GM18519 (cell line): ENCODE measurements around the gene ANKLE1.

ENCODE experiments used
- ATAC-seq: cut with Tn5 transposase; IDR thresholded peaks from one replicate; pipeline ENCODE4 v1.9.1; 2021; ENCODE audit warnings: mild to moderate bottlenecking, moderate library complexity; ENCODE audit not compliant: unreplicated experiment, low FRiP score

Gene ANKLE1

GRCh38 chr19:17325133-17325532, 43.4 kb downstream of the ANKLE1 start:
- ATAC-seq, result no peak

DNA sequence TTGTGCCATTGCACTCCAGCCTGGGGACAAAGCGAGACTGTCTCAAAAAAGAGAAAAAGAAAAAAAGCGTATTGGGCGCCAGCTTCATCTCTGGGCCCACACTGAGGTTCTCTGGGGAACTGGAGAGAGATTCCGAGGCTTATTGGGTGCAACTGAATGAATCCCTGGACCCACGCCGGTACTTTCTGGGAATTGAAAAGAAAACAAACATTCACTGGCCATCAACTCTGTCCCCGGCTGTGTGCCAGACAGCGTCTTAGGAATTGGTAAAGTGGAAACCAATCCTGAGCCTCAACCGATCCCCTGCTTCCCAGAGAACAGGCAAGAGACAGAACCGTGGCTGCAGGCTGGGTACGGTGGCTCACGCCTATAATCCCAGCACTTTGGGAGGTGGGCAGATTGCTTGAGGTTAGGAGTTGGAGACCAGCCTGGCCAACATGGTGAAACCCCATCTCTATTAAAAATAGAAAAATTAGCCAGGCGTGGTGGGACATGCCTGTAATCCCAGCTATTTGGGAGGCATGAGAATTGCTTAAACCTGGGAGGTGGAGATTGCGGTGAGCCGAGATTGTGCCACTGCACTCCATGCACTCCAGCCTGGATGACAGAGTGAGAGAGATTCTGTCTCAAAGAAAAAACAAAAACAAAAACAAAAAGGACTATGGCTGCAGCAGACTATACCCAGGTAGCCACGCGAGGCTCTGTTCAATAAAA, 44.3 kb downstream of the ANKLE1 start:
- no peak for ATAC-seq

DNA sequence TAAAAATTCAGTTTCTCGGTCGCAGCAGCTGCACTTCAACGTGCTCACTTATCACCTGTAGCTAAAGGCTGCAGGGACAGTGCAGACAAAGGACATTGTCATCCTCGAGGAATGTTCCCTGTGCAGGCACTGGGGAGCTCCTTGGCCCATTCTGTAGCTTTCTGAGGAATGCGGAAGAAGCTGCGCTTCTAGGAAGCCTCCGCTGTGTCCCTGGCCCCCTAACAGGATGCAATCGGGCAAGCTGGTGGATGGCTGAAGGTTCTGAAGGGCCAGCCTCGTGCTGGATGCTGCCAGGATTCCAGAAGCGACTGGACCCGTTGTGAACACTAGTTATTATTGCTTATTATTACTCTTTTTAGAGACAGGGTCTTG, 44.9 kb downstream of the ANKLE1 start:
- ATAC-seq, result no peak

GRCh38 chr19:17327068-17327653, 45.5 kb downstream of the ANKLE1 start:
- no peak for ATAC-seq

GRCh38 chr19:17327654-17328516, 46.2 kb downstream of the ANKLE1 start:
- no peak for ATAC-seq

GRCh38 chr19:17328517-17329365, 47.0 kb downstream of the ANKLE1 start:
- no peak for ATAC-seq

GRCh38 chr19:17329366-17330261, 47.9 kb downstream of the ANKLE1 start:
- ATAC-seq, result no peak

GRCh38 chr19:17330262-17331044, 48.8 kb downstream of the ANKLE1 start:
- no peak for ATAC-seq

- ATAC-seq, result no peak
Measured at GRCh38 chr19:17331045-17331558, 49.4 kb downstream of the ANKLE1 start.

GRCh38 chr19:17332360-17332676, 50.6 kb downstream of the ANKLE1 start:
- ATAC-seq, result no peak

- ATAC-seq, result no peak
Measured at GRCh38 chr19:17332677-17333581, 51.2 kb downstream of the ANKLE1 start.

- ATAC-seq, result no peak
Measured at GRCh38 chr19:17333611-17334413, 52.1 kb downstream of the ANKLE1 start.

- ATAC-seq, result no peak
Measured at GRCh38 chr19:17334414-17335409, 53.0 kb downstream of the ANKLE1 start, which contains the start of gene ANO8. ANO8 (minus strand) TSS chr19:17334855; CDS start chr19:17334670, 185 bp downstream.

DNA sequence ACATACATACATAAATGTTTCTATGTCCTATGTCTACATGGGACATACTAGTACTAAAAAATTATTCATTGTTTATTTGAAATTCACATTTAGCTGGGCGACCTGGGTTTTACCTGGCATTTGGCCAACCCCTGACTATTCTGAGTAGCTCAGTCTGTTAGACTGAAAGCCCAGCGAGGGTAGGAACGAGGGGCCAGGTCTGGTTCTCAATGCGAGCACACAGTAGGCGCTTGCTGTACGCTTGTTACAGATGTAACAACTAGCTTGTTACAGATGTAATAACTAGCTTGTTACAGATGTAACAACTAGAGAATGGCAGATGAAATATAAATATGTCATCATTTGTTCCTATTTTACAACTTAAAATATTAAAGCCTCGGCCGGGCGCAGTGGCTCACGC, 53.9 kb downstream of the ANKLE1 start:
- ATAC-seq, result no peak
